Mammary epithelial cell (primary cell): ENCODE data around the gene TRPC4AP.

ENCODE experiments used
- CTCF ChIP-seq, 2 donors: IDR thresholded peaks in 1 of 2; conservative IDR thresholded peaks in 1 of 2; 2 replicates each; pipeline ENCODE4 v1.5.1; 2011 to 2012; ENCODE audit warnings: inconsistent platforms in 2 of 2, low read length in 2 of 2, mild to moderate bottlenecking in 2 of 2, control low read depth in 1 of 2, low read depth in 1 of 2; ENCODE audit not compliant: insufficient read depth in 1 of 2; ENCODE audit errors: extremely low read depth in 1 of 2
- EZH2 ChIP-seq: IDR thresholded peaks from 2 replicates; pipeline ENCODE4 v1.6.1; 2012; ENCODE audit warnings: low read length, inconsistent platforms, borderline replicate concordance

- TF ChIP-seq CTCF (conservative IDR thresholded peaks at IDR 0.05 in 1 of 2, IDR thresholded peaks at IDR 0.05 in 1 of 2; ENCODE audit: extremely low read depth in 1 of 2, insufficient read depth in 1 of 2, low read depth in 1 of 2, low read length in 2 of 2) (no peak), EZH2 (no peak)
Measured at GRCh38 chr20:35129647-35130069, 37.1 kb upstream of the TRPC4AP start.
